Activated CD8-positive, alpha-beta memory T cell treated with anti-CD3 and anti-CD28 coated beads, Interleukin-2, amount 50 U/mL, for 4 hours (primary cell): Measurements from ENCODE around the gene SETD2.
"Not testable (repeated sequence)": the region's sequence is repeated elsewhere in the genome, so short reads cannot be mapped to it uniquely, and the experiment has no call there.

Experiments used
- DNase-seq: peaks from one replicate; pipeline ENCODE4 v3.0.0-alpha.2; 2020

Gene SETD2

DNA sequence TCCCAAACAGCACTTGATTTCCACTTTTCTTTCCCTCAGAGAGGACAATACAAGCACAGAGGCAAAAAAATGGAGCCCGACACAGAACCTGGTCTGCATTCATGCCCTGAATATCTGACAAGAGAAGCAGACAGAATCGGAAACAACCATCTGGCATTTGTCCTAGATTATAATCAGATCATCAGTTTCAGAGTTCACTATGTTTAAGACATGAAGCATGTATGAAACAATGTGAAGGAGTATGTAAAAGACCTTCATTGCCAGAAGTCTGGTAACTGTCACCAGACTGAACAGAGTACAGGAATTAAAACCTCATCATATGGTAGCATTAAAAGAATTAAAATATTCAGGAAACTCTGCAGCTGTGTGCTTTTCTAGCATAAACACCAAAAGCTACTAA is 65.0 kb downstream of the SETD2 start:
- DNase-seq = no peak

DNA sequence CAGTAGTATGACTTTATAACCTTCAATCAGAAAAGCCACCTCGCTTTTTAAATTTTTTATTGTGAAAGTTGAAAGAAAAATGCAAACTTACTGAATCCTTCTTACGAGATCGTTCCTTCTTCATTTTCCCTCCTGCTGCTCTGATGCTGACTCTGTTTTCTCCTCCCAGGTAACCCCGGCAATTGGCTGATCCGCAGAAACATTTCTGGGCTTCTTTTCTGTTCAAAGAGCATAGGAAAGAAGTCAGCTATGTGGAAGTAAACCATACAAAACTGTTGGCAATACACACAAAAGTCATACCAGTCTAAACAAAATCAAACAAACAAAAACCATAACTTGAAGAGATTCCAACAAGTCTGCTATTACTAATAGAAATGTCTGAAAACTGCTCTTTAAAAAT is 66.0 kb downstream of the SETD2 start:
- DNase-seq = no peak

DNA sequence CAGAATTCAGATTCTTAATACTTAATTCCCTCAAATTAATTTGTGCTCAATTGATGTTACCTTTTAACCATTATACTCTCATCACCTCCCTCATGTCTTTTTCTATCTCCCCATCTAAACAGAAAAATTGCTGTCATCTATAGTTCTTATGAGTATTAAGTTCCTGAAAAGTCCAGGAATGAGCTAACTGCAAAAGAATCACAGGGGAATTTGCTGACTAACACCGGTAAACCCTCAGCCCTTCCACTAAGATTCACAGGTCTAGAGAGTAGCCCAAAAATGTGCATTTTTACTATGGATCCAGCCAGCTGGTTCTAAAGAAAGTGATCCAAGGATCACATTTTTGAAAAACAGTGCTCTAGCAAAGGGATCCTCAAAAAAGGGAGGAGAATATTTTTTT is 67.0 kb downstream of the SETD2 start:
- DNase-seq = no peak

DNA sequence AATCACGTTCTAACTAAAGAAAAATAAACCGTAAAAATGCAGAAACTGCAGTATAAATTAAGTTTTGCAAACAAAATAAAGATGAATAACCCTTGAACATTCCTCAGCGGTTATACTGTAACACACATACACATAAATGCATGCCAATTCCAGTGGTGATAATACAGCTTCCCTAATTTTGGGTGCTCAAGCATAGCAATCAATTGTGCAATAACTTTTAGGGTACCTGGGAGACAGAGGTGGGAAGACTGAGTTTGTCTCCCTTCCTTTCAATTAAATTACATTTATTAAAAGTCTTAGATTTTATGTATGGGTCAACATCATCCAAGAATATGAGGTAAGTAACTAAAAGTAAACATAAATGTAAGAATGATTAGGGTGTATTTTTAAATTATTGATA is 71.8 kb downstream of the SETD2 start:
- DNase-seq = no peak

DNA sequence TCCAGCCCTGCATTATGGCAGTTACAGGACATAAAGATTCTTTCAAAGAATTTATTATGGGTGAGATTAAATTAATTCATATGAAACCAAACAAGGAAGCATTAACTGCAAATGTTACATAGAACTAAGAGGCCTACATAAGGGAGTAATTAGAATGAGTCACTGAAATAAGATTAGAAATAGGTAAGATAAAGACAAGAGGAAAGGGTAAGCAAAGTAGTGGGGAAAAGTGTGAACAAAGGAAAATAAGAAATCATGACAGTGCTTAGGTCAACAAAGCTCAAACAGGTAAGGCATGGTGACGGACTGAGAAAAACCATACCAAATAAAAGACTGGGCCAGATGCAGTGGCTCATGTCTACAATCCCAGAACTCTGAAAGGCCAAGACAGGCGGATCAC is 74.3 kb downstream of the SETD2 start:
- DNase-seq = no peak

DNA sequence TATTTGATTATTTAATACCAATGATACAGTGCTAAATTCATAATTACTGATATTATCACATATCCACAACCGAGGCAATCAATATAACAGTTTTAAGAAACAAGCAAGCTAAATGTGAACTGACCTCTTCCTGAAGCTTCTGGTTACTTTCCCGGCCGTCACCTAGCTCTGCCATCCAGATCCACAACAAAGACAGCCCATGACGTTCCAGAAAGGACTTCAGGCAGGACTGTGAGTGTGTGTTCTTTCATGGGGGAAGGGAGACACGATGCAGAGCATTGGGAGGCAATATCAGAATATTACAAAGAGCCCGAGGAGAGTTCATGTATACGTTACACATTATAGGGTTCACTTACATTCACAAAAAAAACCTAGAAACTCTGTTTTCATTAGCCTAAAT is 77.8 kb downstream of the SETD2 start:
- no peak for DNase-seq

DNA sequence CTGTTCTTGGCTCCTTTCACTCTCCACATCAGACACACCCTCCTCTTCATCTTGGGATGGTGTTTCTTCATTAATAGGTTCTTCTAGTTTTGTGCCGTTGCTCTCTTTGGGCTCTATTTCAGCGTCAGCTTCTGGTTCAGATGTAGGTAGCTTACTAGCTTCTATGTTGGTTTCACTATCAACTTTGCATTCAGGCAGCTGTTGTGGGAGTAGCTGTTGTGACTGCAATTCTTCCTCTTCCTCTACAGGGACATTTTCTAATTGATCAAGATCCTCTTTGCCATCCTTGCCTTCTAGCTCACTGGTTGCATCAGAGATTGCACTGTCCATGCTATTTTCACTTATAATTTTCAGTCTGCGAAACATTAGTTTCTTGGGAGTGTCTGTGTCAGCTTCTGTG is 80.1 kb downstream of the SETD2 start:
- no peak for DNase-seq

DNA sequence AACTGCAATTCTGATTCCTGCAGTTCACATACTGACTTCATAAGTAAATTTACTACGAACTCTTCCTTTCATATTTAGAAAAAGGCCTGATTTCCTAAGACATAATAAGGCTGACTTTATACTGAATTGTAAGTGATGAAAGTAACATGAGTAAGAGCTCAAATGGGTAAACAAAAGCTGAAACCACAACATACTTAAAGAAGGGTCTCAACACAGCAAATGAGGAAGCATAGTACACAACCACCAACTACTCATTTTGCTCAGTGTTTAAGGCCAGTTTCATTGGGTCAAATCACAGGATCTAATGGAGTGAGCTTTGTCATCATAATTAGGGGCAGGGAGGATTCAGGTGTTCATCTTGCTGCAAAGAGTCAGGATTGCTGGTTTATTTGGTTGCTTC is 81.4 kb downstream of the SETD2 start:
- DNase-seq = no peak

DNA sequence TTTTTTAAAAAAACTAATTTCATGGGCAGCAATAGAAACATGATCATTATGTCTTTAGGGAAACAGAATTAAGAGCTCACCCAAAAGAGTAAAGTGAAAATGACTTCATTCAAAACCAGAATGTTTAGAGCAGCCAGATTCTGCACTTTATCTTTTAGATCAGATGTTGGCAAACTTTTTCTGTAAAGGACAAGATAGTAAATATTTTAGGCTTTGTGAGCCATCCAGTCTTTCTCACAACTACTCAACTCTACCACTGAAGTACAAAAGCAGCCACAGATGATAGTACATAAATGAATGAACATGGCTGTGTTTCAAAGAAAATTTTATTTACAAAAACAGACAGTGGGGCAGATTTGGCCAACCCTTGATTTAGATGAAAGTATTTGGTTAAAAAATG is 84.5 kb downstream of the SETD2 start:
- no peak for DNase-seq

DNA sequence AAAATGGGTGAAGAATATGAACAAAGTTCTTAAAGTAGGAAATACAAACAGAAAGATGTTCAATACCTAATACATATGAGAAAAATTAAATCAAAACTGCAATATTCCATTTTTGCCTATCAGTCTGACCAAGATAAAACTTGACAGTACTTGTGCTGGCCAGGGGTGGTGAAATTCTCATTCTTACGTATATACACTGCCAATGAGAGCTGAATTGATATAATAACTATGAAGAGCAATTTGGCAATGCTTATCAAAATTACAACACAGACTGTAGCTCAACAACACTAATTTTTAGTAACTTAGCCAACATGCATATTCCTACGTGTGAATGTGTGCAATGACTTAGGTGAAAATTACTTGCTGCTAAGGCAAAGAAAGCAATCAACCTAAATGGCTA is 90.2 kb downstream of the SETD2 start:
- no peak for DNase-seq

DNA sequence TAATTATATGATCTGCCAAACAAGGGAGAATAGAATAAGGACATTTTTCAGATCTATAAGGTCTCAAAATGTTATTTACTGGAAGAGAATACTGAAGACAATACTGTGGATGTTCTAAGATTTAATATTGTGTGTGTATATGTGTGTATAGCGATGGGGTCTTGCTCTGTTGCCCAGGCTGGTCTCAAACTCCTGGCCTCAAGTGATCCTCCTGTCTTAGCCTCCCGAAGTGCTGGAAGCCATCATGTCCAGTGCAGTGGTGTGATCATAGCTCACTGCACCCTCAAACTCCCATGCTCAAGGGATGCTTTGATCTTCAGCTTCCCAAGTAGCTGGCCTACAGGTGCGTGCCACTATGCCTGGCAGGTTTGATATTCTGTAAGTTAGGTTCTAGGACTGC is 93.1 kb downstream of the SETD2 start:
- no peak for DNase-seq

DNA sequence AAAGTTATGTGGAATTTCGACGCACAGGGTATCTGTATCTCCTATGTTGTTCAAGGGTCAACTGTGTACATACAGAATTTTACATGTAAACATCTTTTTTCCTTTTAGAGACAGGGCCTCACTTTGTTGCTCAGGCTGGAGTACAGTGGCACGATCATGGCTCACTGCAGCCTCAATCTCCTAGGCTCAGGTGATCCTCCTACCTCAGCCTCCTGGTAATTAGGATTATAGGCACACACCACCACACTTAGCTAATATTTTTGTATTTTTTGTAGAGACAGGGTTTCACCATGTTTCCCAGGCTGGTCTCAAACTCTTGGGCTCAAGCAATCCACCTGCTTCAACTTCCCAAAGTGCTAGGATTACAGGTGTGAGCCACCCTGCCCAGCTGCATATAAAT is 97.7 kb downstream of the SETD2 start:
- DNase-seq = not testable (repeated sequence)

DNA sequence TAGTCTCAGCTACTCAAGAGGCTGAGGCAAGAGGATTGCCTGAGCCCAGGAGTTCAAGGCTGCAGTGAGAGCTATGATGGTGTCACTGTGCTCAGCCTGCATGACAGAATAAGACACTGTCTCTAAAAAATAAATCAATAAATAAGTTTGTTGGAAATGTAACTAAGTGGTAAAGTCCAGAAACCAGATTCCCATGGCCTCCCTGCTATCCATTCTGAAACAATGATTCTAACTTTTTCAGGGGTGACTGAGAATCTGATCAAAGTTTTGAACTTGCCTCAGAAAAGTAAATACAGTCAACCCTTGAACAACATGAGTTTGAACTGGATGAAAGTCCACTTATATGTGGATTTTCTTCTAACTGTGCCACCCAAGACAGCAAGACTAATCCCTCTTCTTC is 98.2 kb downstream of the SETD2 start:
- no peak for DNase-seq

DNA sequence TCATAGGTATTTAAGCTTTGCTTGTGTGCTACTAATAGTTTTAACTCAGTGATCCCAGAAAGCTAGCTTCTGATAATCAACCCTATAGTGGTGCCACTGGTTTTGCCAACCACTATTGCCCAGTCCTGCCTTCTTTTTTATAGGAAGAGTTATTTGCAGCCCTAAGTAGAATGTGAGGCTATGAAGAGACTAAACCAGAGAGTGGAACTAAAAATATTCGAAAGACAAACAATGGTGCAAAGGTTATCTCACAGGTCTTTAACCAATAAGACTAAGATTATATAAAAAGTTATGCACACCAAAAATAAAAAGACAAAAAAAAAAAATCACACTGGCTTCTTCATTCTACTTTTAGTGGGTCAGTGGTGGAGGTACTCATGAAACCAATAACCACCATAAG is 98.9 kb downstream of the SETD2 start:
- DNase-seq = no peak

DNA sequence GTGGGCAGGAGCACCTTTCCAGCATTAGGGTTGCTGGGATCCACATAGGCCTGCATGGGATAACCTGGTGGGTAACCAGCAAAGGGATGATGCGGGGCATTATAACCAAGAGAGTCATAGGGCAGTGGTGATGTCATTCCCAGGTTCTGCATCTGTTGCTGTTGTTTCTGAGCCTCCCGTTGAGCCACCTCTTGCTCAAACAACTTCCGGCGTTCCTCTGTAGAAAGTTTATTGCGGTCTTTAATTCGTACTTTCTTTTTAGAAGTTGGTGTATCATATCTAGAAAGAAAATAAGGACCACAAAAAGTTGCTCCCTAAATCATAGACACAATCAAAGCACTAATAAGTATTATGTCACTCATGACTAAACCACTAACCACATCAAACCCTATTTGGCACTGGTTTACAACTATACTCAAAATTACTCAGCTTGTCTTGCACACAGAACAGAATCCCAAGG is 106.7 kb downstream of the SETD2 start:
- peak; percentile 53 for DNase-seq

DNA sequence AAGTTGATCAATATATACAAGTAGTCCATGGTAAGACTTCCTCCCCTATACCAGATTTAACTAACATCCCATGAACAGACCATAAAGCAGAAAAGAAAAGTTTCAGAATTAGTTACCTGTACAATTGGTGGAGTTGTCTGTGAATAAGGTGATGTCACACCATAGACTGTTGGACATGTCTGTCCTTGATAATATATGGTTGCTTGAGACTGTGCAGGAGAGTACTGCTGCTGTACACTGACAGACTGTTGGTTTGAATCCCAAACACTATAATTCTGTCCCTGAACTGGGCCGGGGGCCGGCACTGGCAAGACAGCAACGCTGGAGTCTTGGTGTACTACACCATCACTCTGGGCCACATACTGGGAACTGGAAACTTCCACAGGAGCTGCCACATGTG is 107.2 kb downstream of the SETD2 start:
- no peak for DNase-seq

DNA sequence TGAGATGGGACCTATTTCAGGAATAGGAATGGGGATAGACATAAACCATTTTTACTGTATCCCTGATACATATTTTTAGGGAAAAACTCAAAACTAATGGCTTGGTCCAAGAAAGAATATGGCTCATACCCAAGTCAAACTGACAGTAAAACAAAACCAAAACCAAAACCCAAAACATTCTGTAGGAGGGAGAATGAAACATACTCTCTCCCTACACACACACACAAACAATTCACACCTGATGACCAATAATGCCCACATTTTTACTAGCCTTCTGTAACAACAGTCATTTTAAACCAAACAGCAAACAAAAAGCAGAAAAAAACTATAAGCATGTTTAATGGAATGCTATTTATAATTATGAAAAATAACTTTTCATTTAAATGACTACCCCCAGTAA is 109.5 kb downstream of the SETD2 start:
- DNase-seq = no peak

DNA sequence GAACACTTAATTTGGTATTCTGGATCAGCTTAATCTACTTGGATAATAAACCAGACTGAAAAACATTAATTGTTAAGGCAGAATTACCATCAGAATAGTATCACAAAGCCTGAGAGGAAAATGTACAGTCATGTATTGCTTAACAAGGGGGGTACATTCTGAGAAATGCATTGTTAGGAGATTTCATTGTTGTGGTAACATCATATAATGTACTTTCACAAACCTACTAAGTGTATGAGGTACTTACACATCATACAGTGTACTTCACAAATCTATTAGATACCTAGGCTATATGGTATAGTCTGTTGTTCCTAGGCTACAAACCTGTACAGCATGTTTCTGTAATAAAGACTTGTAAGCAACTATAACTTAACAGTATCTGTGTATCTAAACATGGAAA is 116.2 kb downstream of the SETD2 start:
- DNase-seq = no peak

DNA sequence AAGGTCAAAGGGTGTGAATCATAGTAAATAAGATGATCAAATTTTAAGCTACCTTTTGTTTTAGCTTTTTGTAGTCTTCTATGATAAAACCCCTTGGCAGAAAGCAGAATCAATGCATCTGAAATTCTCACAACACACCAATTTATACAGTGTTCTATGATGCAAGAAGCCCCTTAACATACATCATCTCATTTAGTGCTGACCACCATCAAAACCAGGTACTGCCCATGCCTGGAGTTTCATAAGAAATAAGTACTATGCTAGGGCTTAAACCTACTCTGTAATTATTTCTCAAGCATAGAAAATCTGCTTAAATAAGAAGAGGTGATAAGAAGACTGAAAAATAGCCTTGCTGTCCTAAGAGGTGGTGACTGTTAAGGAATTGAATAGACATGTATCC is 116.8 kb downstream of the SETD2 start:
- no peak for DNase-seq

DNA sequence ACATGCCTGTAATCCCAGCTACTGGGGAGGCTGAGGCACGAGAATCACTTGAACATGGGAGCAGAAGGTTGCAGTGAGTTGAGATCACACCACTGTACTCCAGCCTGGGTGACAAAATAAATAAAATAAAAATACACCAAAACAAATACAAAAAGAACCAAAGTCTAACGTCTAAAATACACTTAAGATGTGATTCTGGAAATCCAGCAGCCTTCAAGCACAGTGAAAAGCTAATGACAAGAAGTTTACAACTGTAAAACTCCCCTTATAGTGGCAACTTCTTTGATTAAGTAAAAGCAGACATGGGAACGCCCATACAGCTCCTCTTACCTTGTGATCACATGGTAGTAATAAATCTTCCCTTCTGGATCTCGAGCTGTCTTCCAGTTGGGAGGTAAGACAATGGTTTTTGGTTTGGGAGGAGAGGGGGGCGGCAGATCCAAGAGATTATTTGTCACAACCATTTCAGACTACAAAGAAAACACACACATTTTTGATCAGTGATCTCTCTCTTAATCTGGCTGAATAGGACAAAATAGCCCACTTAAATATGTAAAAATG is 121.6 kb downstream of the SETD2 start:
- no peak for DNase-seq

DNA sequence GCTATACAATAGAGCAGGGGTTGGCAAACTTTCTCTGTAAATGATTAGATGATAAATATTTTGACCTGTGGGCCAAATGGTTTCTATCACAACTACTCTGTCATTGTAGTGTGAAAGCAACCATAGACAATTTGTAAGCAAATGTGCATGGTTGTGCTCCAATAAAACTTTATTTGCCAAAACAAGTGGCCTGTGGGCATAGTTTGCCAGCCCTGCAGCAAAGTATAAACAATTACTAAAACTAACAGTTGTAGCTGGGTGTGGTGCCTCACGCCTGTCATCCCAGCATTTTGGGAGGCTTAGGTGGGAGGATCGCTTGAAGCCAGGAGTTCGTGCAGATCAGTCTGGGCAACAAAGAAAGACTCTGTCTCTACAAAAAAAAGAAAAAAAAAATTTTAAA is 122.8 kb downstream of the SETD2 start:
- no peak for DNase-seq

DNA sequence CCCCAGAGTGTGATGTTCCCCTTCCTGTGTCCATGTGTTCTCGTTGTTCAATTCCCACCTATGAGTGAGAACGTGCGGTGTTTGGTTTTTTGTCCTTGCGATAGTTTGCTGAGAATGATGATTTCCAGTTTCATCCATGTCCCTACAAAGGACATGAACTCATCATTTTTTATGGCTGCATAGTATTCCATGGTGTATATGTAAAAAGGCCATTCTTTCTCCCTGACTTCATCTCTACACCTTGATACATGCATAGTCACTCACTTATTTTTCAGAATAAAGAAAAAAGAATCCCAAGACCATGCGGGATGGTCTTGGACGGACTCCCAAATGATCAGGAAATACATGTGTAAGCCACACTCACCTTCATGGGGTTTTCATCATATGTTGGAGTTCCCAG is 126.6 kb downstream of the SETD2 start:
- not testable (repeated sequence) for DNase-seq

DNA sequence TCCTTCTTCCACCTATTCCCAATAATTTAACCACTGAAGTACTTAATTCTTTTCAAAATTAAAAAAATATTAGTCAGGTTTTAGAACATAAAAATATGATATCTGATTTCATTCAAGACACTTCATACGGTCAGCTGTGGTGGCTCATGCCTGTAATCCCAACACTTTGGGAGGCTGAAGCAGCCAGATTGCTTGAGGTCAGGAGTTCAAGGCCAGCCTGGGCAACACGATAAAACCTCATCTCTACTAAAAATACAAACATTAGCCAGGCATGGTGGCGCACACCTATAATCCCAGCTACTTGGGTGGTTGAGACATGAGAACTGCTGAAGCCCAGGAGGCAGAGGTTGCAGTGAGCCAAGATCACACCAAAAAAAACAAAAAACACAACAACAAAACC is 127.8 kb downstream of the SETD2 start:
- no peak for DNase-seq

DNA sequence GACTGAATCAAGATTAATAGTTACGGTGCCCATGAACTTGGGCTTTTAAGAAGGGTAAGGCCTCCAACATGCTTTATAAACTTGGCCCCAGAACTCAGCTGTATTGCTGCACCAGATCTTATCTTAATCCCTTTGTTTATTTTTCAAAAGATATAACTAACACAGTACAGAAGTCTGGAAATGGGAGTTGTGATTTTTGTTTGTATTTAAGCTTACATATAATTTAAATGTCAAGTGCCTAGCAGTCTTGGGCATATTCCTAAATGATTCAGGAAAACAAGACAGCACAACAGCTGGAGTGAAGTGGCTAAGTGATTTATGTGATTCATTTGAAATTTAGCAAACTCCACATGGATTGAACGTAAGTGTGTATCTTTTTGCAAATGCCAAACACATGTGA is 128.3 kb downstream of the SETD2 start:
- DNase-seq = no peak

DNA sequence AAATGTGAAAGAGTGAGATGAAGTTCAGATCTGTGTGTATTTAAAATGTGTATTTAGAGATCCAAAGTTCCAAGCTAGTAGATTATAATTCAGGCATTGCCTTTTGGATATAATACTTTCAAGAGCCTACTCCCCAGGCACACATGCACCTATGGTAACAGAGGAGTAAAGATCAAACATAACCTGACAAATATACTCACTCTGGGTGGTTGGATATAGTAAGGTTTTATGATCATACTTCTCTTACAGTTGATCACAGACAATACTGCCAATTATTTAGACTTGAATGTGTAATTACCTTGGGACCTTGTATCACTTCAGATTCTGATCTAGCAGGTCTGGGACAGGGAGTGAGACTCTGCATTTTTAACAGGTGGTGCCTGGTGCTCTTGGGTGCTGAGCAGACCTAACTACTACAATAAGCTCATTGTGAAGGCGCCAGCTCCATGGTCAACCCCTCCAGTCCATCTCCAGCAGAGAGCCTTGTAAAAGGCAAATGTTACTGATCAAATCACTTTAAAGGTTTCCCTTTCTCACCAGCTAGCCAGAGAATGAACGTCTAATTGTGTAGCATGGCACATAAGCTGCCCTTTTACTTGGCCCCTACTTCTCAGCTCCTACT is 128.9 kb downstream of the SETD2 start:
- DNase-seq = no peak
